ENCODE measurements around the gene KTN1.

The KTN1 gene

GRCh38 chr14:55712491-55712890 lies 132.5 kb downstream of the KTN1 start:
- no peak for DNase-seq (ENCODE audit: low read depth in 2 of 2)
- no peak for TF ChIP-seq CTCF (IDR thresholded peaks at IDR 0.05; ENCODE audit: low read depth, low read length)
- no peak overlapping the region for H3K4me3 ChIP-seq (replicated peaks in 1 of 2; ENCODE audit: low read depth in 2 of 2, low read length in 2 of 2)

- no peak for DNase-seq (ENCODE audit: low read depth in 2 of 2)
- no peak for TF ChIP-seq CTCF (IDR thresholded peaks at IDR 0.05; ENCODE audit: low read depth, low read length)
- H3K4me3 ChIP-seq (replicated peaks in 1 of 2; ENCODE audit: low read depth in 2 of 2, low read length in 2 of 2) = no peak overlapping the region
Measured at GRCh38 chr14:55713486-55713885, 133.5 kb downstream of the KTN1 start.

- no peak overlapping the region for H3K4me3 ChIP-seq (replicated peaks in 1 of 2; ENCODE audit: low read depth in 2 of 2, low read length in 2 of 2)
- TF ChIP-seq CTCF (IDR thresholded peaks at IDR 0.05; ENCODE audit: low read depth, low read length) = no peak
- peak; percentile 80 to 89 for DNase-seq (ENCODE audit: low read depth in 2 of 2)
Measured at GRCh38 chr14:55715889-55716288, 135.9 kb downstream of the KTN1 start.

- TF ChIP-seq CTCF (IDR thresholded peaks at IDR 0.05; ENCODE audit: low read depth, low read length) = no peak
- DNase-seq (ENCODE audit: low read depth in 2 of 2) = no peak
- no peak overlapping the region for H3K4me3 ChIP-seq (replicated peaks in 1 of 2; ENCODE audit: low read depth in 2 of 2, low read length in 2 of 2)
Measured at GRCh38 chr14:55717621-55718020, 137.6 kb downstream of the KTN1 start.

- TF ChIP-seq CTCF (IDR thresholded peaks at IDR 0.05; ENCODE audit: low read depth, low read length) = no peak
- peak in 1 of 2 donors; percentile 19 for DNase-seq (ENCODE audit: low read depth in 2 of 2)
- no peak overlapping the region for H3K4me3 ChIP-seq (replicated peaks in 1 of 2; ENCODE audit: low read depth in 2 of 2, low read length in 2 of 2)
Measured at GRCh38 chr14:55718551-55718950, 138.5 kb downstream of the KTN1 start.

- DNase-seq (ENCODE audit: low read depth in 2 of 2) = peak in 1 of 2 donors; percentile 9
- no peak overlapping the region for H3K4me3 ChIP-seq (replicated peaks in 1 of 2; ENCODE audit: low read depth in 2 of 2, low read length in 2 of 2)
- no peak for TF ChIP-seq CTCF (IDR thresholded peaks at IDR 0.05; ENCODE audit: low read depth, low read length)
Measured at GRCh38 chr14:55720796-55721195, 140.8 kb downstream of the KTN1 start.

GRCh38 chr14:55721353-55721752 lies 141.3 kb downstream of the KTN1 start:
- DNase-seq (ENCODE audit: low read depth in 2 of 2) = peak; percentile 90 to 94
- no peak overlapping the region for H3K4me3 ChIP-seq (replicated peaks in 1 of 2; ENCODE audit: low read depth in 2 of 2, low read length in 2 of 2)
- peak; percentile 11 for TF ChIP-seq CTCF (IDR thresholded peaks at IDR 0.05; ENCODE audit: low read depth, low read length)
